Kidney (tissue), 14 donors: ENCODE data around the gene SLC17A9. TPM values are rescaled to one million over a fixed set of nuclear protein-coding genes. Genes with fewer than 3 reads are reported as not detected.

Experiments
- DNase-seq, 5 donors: peaks; one replicate each; pipeline ENCODE4 v3.0.0-alpha.2; 2013 to 2020
- FAIRE-seq: peaks from 2 replicates; lab custom pipeline; 2012; peaks lifted over from hg19 to GRCh38; lab: Jason Lieb, UNC
- H3K27ac ChIP-seq, 2 donors: one replicate each; pipeline ENCODE4 v1.7.0; 2013; ENCODE audit warnings: low read depth in 2 of 2, low read length in 2 of 2, inconsistent platforms in 1 of 2
- H3K27me3 ChIP-seq: one replicate; pipeline ENCODE4 v1.7.1; 2013; ENCODE audit warnings: low read length, inconsistent platforms; ENCODE audit not compliant: control insufficient read depth, insufficient read depth
- H3K36me3 ChIP-seq, 3 donors: one replicate each; pipeline versions ENCODE4 v1.7.0 to v1.7.1; 2013; ENCODE audit warnings: low read length in 3 of 3, control low read depth in 1 of 3, inconsistent platforms in 1 of 3; ENCODE audit not compliant: insufficient read depth in 3 of 3, control insufficient read depth in 2 of 3
- H3K4me1 ChIP-seq, 3 donors: one replicate each; pipeline versions ENCODE4 v1.7.0 to v1.7.1; 2013; ENCODE audit warnings: low read length in 3 of 3, inconsistent platforms in 1 of 3, low read depth in 1 of 3; ENCODE audit not compliant: control insufficient read depth in 2 of 3, insufficient read depth in 2 of 3
- H3K4me3 ChIP-seq, 3 donors: one replicate each; pipeline versions ENCODE4 v1.7.0 to v1.8.1; 2013; ENCODE audit warnings: low read length in 3 of 3, control low read depth in 1 of 3, inconsistent platforms in 1 of 3
- H3K9ac ChIP-seq, 3 donors: one replicate each; pipeline versions ENCODE4 v1.7.0 to v1.7.1; 2013; ENCODE audit warnings: low read length in 3 of 3, control low read depth in 1 of 3, inconsistent platforms in 1 of 3
- H3K9me3 ChIP-seq, 3 donors: one replicate each; pipeline versions ENCODE4 v1.7.0 to v1.7.1; 2013; ENCODE audit warnings: low read length in 3 of 3, control low read depth in 1 of 3, inconsistent platforms in 1 of 3; ENCODE audit not compliant: control insufficient read depth in 2 of 3, insufficient read depth in 1 of 3
- CTCF ChIP-seq: IDR thresholded peaks from 3 replicates; pipeline ENCODE4 v1.5.1; 2012; ENCODE audit warnings: mild to moderate bottlenecking, moderate library complexity, borderline replicate concordance; ENCODE audit not compliant: insufficient read depth; ENCODE audit errors: extremely low read depth
- intact Hi-C: fragments of 100-400 bp; cut with DNase I; formaldehyde crosslinking; loops from one replicate; pipeline ENCODE4 v1.11.1; 2022
- polyA plus RNA-seq: library from polyadenylated mRNA; stranded (reverse); fragments of 350-450 nt; fragmentation: Illumina TruSeq; extraction: RNeasy Lipid Tissue Mini Kit (QIAGEN cat#74804); gene quantifications from one replicate; pipeline ENCODE4 v1.2.3, GENCODE V29; 2014; ENCODE audit warnings: low read depth, low replicate concordance; ENCODE audit not compliant: insufficient read depth
- total RNA-seq: library from RNA; stranded (reverse); fragmentation: NEBNext Ultra II Directional; extraction: Animal tissue kit (Norgen Biotek cat#: 25700); gene quantifications from one replicate; pipeline ENCODE4 v1.2.1, GENCODE V29; 2021
- donor health status: control.
- donor health status: control.
- donor health status: control.
- donor health status: control.
- donor health status: control.
- donor health status: DM: yes; HTN: yes; CAD: no.
- donor health status: Normal renal cell carcinoma (clear cell type).

Gene SLC17A9
- total and polyA plus RNA-seq, 2 donors from 2014 or later = 2.0 to 9.5 TPM

GRCh38 chr20:62961310-62961783, 8.8 kb downstream of the SLC17A9 start:
- Histone ChIP-seq H3K36me3 (no peaks in the 10 kb centered on the region), H3K9me3 (no peaks in the 10 kb centered on the region), H3K4me3 (no peak overlapping the region), H3K4me1 (no peaks in the 10 kb centered on the region), H3K9ac (no peak overlapping the region), H3K27me3 (no peaks in the 10 kb centered on the region), H3K27ac (no peak overlapping the region)
- TF ChIP-seq CTCF = no peak
- intact Hi-C loops = no loop called here
- FAIRE-seq = no peak
- DNase-seq = peak in 2 of 5 donors; percentile 65 to 78

GRCh38 chr20:62961799-62962198, 9.3 kb downstream of the SLC17A9 start:
- intact Hi-C loops = no loop called here
- Histone ChIP-seq H3K9me3 (no peaks in the 10 kb centered on the region), H3K4me3 (no peak overlapping the region), H3K9ac (no peak overlapping the region), H3K27ac (no peak overlapping the region), H3K27me3 (no peaks in the 10 kb centered on the region), H3K36me3 (no peaks in the 10 kb centered on the region), H3K4me1 (no peaks in the 10 kb centered on the region)
- FAIRE-seq (no peak), DNase-seq (peak in 1 of 5 donors; percentile 61)
- no peak for TF ChIP-seq CTCF

- Histone ChIP-seq H3K9me3 (no peaks in the 10 kb centered on the region), H3K4me1 (no peaks in the 10 kb centered on the region), H3K9ac (no peak overlapping the region), H3K36me3 (no peaks in the 10 kb centered on the region), H3K4me3 (no peak overlapping the region), H3K27me3 (no peaks in the 10 kb centered on the region), H3K27ac (no peak overlapping the region)
- DNase-seq (no peak), FAIRE-seq (no peak)
- TF ChIP-seq CTCF = no peak
- intact Hi-C loops = no loop called here
Measured at GRCh38 chr20:62962221-62962879, 9.8 kb downstream of the SLC17A9 start.
